Muscle layer of colon (tissue), 2 donors: ENCODE measurements around the gene SLC66A1.

Source experiments
- H3K27ac ChIP-seq: one replicate; pipeline ENCODE4 v1.7.0; 2013; ENCODE audit warnings: low read depth, mild to moderate bottlenecking, low read length, moderate library complexity
- H3K27me3 ChIP-seq, 2 donors: one replicate each; pipeline ENCODE4 v1.7.0; 2013; ENCODE audit warnings: low read length in 2 of 2, mild to moderate bottlenecking in 2 of 2; ENCODE audit not compliant: insufficient read depth in 2 of 2, control insufficient read depth in 1 of 2
- H3K36me3 ChIP-seq: one replicate; pipeline ENCODE4 v1.7.0; 2013; ENCODE audit warnings: mild to moderate bottlenecking, low read length; ENCODE audit not compliant: insufficient read depth
- H3K4me1 ChIP-seq: one replicate; pipeline ENCODE4 v1.7.0; 2013; ENCODE audit warnings: mild to moderate bottlenecking, low read length; ENCODE audit not compliant: insufficient read depth
- H3K4me3 ChIP-seq, 2 donors: one replicate each; pipeline ENCODE4 v1.7.0; 2013; ENCODE audit warnings: low read length in 2 of 2, low read depth in 1 of 2, mild to moderate bottlenecking in 1 of 2, moderate library complexity in 1 of 2
- H3K9ac ChIP-seq: one replicate; pipeline ENCODE4 v1.7.0; 2013; ENCODE audit warnings: low read length
- H3K9me3 ChIP-seq: one replicate; pipeline ENCODE4 v1.7.0; 2013; ENCODE audit warnings: mild to moderate bottlenecking, low read length
- donor health status: abdominal sarcoma.
- donor health status: Adenocarcinoma of cecum.

The SLC66A1 gene

GRCh38 chr1:19327736-19328135, 15.6 kb downstream of the SLC66A1 start:
- no peaks in the 10 kb centered on the region for H3K9me3 ChIP-seq
- H3K4me3 ChIP-seq: no peak overlapping the region
- H3K9ac ChIP-seq: no peak overlapping the region
- no peaks in the 10 kb centered on the region for H3K27me3 ChIP-seq
- H3K27ac ChIP-seq: no peak overlapping the region
- H3K36me3 ChIP-seq: peaks cover 66% of the 10 kb centered on the region
- H3K4me1 ChIP-seq: no peaks in the 10 kb centered on the region

DNA sequence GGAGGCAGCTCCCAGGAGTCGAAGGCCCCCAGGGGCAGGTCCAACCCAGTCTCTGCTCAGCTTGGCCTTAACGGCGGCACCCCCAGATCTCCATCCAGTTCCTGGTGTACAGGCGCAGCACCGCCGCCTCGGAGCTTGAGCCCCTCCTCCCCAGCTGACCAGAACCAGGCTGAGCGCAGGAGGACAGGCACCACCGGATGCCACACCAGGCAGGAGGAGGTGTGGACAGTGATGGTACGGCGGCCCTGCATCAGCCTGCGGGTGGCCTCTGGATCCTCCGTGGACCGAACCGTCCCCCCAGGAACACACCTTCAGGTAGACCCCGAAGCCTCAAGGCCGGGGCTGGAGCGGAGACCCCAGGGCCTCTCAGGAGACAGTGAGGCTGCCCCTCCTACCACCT, 16.4 kb downstream of the SLC66A1 start:
- Histone ChIP-seq H3K9me3 (no peaks in the 10 kb centered on the region), H3K4me3 (no peak overlapping the region), H3K36me3 (peaks cover 64% of the 10 kb centered on the region), H3K27me3 (no peaks in the 10 kb centered on the region), H3K9ac (no peak overlapping the region), H3K27ac (no peak overlapping the region), H3K4me1 (no peaks in the 10 kb centered on the region)

GRCh38 chr1:19329188-19329587, 17.1 kb downstream of the SLC66A1 start:
- H3K9ac ChIP-seq: no peak overlapping the region
- no peaks in the 10 kb centered on the region for H3K4me1 ChIP-seq
- H3K4me3 ChIP-seq: no peak overlapping the region

GRCh38 chr1:19329611-19330010, 17.5 kb downstream of the SLC66A1 start:
- Histone ChIP-seq H3K4me1 (no peaks in the 10 kb centered on the region), H3K27ac (no peak overlapping the region), H3K27me3 (no peaks in the 10 kb centered on the region), H3K4me3 (no peak overlapping the region), H3K9ac (no peak overlapping the region), H3K9me3 (no peaks in the 10 kb centered on the region), H3K36me3 (peaks cover 53% of the 10 kb centered on the region)

More at GRCh38 chr1:19329188-19329587, 17.1 kb downstream of the SLC66A1 start:
- no peaks in the 10 kb centered on the region for H3K27me3 ChIP-seq
- H3K27ac ChIP-seq: no peak overlapping the region
- no peaks in the 10 kb centered on the region for H3K9me3 ChIP-seq
- peaks cover 57% of the 10 kb centered on the region for H3K36me3 ChIP-seq

GRCh38 chr1:19330449-19331135, 18.5 kb downstream of the SLC66A1 start:
- no peak overlapping the region for H3K27ac ChIP-seq
- no peaks in the 10 kb centered on the region for H3K4me1 ChIP-seq
- no peaks in the 10 kb centered on the region for H3K9me3 ChIP-seq
- H3K9ac ChIP-seq: no peak overlapping the region
- no peak overlapping the region for H3K4me3 ChIP-seq
- H3K36me3 ChIP-seq: peaks cover 44% of the 10 kb centered on the region
- H3K27me3 ChIP-seq: no peaks in the 10 kb centered on the region

GRCh38 chr1:19331262-19331878, 19.2 kb downstream of the SLC66A1 start:
- H3K27me3 ChIP-seq: no peaks in the 10 kb centered on the region
- H3K9me3 ChIP-seq: no peaks in the 10 kb centered on the region
- H3K4me1 ChIP-seq: no peaks in the 10 kb centered on the region
- H3K4me3 ChIP-seq: no peak overlapping the region
- H3K36me3 ChIP-seq: peaks cover 38% of the 10 kb centered on the region
- no peak overlapping the region for H3K9ac ChIP-seq
- H3K27ac ChIP-seq: no peak overlapping the region

- no peak overlapping the region for H3K4me3 ChIP-seq
Observed at GRCh38 chr1:19332832-19333231, 20.7 kb downstream of the SLC66A1 start.

DNA sequence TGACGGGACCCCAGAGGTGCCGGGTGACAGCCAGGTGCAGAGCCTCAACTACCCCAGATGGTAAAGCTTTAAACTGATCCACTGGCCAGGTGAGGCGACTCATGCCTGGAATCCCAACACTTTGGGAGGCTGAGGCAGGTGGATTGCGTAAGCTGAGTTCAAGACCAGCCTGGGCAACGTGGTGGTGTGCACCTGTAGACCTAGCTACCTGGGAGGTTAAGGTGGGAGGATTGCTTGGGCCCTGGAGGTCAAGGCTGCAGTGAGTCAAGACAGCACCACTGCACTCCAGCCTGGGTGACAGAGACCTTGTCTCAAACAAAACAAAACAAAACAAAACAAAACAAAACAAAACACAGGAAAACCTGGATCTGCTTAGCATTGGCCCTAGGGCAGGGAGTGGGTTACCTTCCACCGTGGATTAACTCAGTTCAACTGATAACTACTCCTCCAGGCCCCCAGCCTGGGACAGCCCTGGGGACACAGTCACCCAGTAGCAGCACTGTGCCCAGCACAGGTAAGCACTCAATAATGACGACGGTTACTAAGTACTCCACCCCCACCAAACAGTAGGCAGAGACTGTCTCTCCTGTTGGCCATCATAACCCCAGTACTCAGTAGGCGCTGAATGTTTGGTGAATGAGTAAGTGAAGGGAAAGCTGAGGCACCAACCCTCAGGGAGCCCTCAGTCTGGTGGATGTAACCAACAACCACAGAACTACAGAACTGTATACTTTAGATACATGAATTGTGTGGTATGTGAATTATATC, 21.6 kb downstream of the SLC66A1 start:
- Histone ChIP-seq H3K9ac (no peak overlapping the region), H3K9me3 (no peaks in the 10 kb centered on the region), H3K27ac (no peak overlapping the region), H3K27me3 (no peaks in the 10 kb centered on the region), H3K36me3 (peaks cover 20% of the 10 kb centered on the region), H3K4me1 (no peaks in the 10 kb centered on the region), H3K4me3 (no peak overlapping the region)

More at GRCh38 chr1:19332832-19333231, 20.7 kb downstream of the SLC66A1 start:
- H3K9ac ChIP-seq: no peak overlapping the region
- H3K27ac ChIP-seq: no peak overlapping the region
- peaks cover 28% of the 10 kb centered on the region for H3K36me3 ChIP-seq
- H3K9me3 ChIP-seq: no peaks in the 10 kb centered on the region
- no peaks in the 10 kb centered on the region for H3K4me1 ChIP-seq
- H3K27me3 ChIP-seq: no peaks in the 10 kb centered on the region

DNA sequence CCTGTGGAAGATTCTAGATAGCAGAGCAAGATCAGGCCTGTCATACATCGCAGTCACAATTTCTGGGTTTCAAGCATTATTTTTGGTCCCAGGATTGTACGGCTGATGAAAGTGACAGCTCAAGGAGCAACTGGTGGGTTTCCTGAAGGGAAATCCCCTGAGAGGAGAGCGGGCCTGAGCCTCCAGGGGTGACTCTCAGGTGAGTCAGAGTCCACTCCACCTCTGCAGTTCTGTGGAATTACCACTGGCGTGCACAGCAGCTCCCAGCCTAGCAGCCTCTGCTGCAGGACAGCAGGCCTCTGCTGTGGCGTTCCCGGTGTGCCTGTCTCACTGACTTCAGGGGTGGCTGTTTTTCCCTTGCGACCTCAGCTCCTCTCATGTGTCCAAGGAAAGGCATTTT, 24.4 kb downstream of the SLC66A1 start:
- Histone ChIP-seq H3K27me3 (no peaks in the 10 kb centered on the region), H3K36me3 (peaks cover 26% of the 10 kb centered on the region)

GRCh38 chr1:19337289-19337688, 25.2 kb downstream of the SLC66A1 start:
- no peak overlapping the region for H3K27ac ChIP-seq
- H3K9me3 ChIP-seq: no peaks in the 10 kb centered on the region
- peaks cover 5% of the 10 kb centered on the region for H3K4me1 ChIP-seq
- no peak overlapping the region for H3K4me3 ChIP-seq
- H3K27me3 ChIP-seq: no peaks in the 10 kb centered on the region
- H3K36me3 ChIP-seq: peaks cover 19% of the 10 kb centered on the region
- no peak overlapping the region for H3K9ac ChIP-seq

More for the DNA sequence above, 24.4 kb downstream of the SLC66A1 start:
- no peak overlapping the region for H3K9ac ChIP-seq
- no peaks in the 10 kb centered on the region for H3K9me3 ChIP-seq
- peaks cover under 1% of the 10 kb centered on the region for H3K4me1 ChIP-seq
- H3K4me3 ChIP-seq: no peak overlapping the region
- no peak overlapping the region for H3K27ac ChIP-seq

DNA sequence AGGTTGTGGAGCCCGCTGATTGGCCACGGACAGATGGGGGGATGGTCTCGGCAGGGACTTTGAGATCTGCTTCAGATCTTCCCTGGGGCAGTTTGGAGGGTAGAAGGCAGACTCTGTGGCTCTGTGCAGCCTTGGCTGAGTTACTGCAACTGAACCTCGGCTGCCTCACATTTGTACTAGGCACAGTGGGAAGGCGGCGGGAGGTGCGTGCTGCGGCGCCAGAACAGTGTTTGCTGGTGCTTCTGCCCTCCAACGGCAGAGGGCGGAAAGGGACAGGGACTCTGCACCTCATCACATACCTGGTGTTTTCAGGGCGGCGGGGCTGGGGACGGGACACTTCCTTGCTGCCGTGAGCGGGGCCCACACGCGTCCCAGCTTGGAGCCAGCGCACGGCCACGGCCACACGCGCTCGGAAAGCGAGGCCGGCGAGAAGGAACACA, 26.2 kb downstream of the SLC66A1 start:
- Histone ChIP-seq H3K36me3 (peaks cover 24% of the 10 kb centered on the region), H3K4me1 (peaks cover 5% of the 10 kb centered on the region), H3K27ac (no peak overlapping the region), H3K9ac (no peak overlapping the region), H3K4me3 (no peak overlapping the region), H3K27me3 (no peaks in the 10 kb centered on the region), H3K9me3 (no peaks in the 10 kb centered on the region)
